SW480 (cell line): Measurements from ENCODE around the gene PCDH20.
"Not testable (repeated sequence)": the region's sequence is repeated elsewhere in the genome, so short reads cannot be mapped to it uniquely, and the experiment has no call there.

ENCODE experiments used
- DNase-seq: peaks from one replicate; pipeline ENCODE4 v3.0.0-alpha.2; 2016; ENCODE audit warnings: low spot score

PCDH20 gene

DNA sequence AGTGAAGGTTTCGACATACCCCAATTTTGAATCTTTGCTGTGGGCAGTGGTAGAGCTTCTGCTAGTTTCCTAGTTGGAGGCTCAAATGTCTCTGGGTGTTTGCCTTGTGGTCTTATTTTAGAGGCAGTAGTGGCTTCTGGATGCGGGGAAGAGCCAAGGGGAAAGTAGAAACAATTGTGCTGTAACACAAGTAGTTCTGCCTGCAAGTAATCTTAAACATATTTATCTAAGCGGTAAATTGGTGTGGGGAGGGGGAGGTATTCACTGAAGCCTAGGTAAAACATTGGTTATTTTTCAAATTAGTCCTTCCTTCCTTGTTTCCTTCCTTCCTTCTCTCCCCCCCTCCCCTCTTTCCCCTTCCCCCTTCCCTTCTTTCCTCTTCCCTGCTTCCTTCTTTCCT, at the start of gene PCDH20:
PCDH20 (minus strand) TSS at position 101 of the 400 bp plus-strand sequence. CDS start 691 bp downstream, outside the sequence.
- no peak for DNase-seq

GRCh38 chr13:61463024-61463423, 47.4 kb upstream of the PCDH20 start:
- no peak for DNase-seq

DNA sequence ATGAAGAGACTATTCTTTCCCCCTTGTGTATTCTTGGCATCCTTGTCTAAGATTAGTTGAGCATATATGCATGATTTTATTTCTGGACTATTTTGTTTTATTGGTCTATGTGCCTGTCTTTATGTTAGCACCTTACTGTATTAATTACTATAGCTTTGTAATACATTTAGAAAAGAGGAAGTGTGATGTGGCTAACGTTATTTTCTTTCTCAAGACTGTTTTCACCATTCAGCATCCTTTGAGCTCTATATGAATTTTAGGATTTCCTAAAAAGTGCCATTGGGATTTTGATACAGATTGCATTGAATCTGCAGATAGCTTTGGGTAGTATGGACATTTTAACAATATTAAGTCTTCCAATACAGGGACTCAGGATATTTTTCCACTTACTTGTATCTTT, 37.5 kb upstream of the PCDH20 start:
- no peak for DNase-seq

DNA sequence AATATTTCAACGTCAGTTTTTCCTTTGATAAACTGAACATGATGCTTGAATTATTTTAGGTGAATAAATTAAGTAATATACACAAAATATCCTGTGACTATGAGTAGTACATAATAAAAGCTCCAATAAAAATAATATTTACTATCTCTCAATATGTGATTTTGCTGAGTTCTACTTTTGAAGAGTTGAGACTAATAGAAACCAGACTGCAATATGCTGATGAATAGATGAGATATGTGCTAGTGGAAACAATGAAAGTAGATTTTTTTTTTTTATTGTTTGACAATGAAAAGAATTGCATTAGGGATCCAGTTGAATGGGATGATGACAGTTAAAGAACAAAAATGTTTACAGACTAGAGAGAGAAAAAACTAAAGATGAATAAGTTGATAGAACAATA, 16.4 kb upstream of the PCDH20 start:
- DNase-seq: no peak

DNA sequence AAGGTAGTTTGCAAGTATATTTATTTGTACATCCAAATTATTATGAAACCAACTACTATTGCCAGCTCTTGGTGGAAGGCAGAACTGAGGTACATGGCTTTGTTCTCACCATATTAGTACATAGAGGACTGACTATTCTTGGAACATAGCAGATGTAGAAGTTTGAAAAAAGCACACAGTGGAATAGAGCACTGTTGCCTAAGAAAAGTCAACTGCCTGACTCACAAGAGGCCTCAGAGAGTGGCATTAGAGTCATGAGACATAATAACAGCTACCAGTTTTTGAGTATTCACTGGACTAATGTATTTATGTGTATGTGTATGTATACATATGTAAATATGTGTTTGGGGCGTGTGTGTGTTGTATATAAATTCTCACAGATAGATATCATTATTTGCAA, 8.3 kb upstream of the PCDH20 start:
- no peak for DNase-seq

- no peak for DNase-seq
Observed at GRCh38 chr13:61417086-61417570, 1.5 kb upstream of the PCDH20 start.

- peak; percentile 91 for DNase-seq
Observed at GRCh38 chr13:61415058-61415721, 459 bp downstream of the PCDH20 start.

DNA sequence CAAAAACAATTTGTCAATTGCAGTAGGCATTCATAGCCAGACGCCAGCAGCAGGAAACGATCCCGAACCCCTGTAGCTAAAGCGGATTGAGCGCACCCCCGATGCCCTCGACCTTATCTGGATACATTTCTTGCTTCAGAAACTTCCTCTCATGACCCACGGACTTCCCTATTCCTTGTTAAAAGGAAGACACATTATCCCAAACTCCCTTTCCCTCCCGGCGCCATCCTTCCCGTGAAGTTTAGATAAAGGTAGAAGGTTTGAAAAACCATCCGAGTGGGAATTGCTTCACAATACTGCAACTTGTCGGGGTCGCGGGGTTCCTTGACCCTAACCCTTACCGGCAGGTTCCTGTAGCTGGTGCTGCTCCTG, 977 bp downstream of the PCDH20 start:
- no peak for DNase-seq

GRCh38 chr13:61413572-61414535, 1.8 kb downstream of the PCDH20 start:
- no peak for DNase-seq

- DNase-seq: peak; percentile 38
Observed at GRCh38 chr13:61410669-61411297, 4.9 kb downstream of the PCDH20 start.

DNA sequence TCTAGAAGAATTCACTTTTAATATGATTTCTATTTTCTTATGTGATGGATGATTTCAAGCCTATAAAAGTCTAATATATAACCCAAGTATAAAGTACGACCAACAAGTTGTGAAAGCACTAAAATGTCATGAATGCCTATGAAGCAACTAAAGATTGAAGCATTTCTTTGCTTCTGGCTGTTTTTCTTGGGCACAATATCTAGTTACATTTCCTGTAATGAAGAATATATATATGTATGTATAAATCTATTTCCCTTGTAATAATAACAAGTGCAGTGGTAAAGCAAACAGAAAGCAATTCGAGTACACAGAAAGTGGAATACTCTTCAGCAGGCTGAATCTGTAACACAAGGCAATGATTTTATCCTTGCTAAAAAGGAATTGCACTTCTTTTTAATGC, 5.4 kb downstream of the PCDH20 start:
- no peak for DNase-seq

DNA sequence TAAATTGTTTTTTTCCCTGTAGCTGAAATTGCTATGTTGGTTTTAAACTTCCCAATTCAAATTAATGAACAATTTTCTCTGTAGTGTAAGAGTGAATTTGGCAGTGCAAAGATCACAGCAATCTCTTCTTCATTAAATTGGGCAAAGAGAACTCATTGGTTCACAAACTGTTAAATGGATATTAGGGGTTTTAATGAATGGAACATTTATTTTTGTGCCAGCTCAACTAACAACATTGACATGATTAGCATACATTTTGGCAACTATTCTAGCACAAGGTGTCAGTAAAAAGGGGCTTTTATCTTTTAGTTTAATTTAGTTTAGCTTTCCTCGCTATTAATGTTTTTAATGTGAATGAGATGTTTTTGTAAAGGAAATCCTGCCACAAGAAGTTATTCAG, 7.1 kb downstream of the PCDH20 start:
- DNase-seq: no peak

- no peak for DNase-seq
Observed at GRCh38 chr13:61406275-61406674, 9.4 kb downstream of the PCDH20 start.

GRCh38 chr13:61396121-61396520, 19.5 kb downstream of the PCDH20 start:
- no peak for DNase-seq

GRCh38 chr13:61391426-61391825, 24.2 kb downstream of the PCDH20 start:
- DNase-seq: no peak

DNA sequence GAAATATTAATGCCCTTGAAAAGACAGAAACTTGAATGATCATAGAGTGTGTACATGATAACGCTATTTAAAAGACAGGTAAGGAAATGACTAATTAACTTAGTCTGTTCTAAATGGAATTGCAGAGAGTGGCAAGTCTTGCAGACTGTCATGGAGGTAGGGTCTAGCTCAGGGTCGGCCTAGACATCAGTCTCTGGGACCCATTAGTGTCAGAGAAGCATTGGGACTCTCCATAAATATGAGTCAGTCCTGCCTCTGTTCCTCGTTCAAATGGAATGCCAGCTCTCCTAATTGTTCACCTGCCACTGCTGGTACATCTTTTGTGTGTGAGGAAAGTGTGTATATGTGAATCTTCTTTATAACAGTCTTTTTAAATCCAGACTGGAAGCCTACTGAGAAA, 28.0 kb downstream of the PCDH20 start:
- DNase-seq: no peak

GRCh38 chr13:61383111-61383510, 32.5 kb downstream of the PCDH20 start:
- no peak for DNase-seq

DNA sequence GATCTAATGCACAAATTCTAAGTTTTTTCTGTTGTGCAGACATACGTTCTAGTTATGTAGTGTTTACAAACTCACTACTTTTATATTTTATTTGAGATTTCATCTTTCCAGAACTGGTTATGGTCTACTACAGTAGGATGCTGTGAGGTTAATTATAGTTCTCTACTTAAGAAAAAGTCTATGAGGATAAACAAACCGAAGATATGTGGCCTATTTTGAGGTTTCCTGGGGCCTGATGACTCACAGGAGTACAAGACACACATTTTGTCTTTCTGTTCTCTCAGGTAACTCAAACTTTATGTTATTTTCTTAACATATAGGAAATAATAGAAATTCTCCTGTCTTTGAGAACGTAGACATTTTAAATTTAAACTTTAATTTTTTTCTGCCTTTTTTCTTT, 45.1 kb downstream of the PCDH20 start:
- DNase-seq: no peak

DNA sequence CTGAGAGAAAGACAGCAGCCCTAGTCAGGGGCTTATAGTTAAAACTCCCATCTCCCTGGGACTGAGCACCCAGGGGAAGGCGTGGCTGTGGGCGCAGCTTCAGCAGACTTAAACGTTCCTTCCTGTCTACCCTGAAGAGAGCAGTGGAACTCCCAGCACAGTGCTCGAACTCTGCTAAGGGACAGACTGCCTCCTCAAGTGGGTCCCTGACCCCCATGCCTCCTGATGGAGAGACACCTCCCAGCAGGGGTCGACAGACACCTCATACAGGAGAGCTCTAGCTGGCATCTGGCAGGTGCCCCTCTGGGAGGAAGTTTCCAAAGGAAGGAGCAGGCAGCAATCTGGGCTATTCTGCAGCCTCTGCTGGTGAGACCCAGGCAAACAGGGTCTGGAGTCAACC, 51.0 kb downstream of the PCDH20 start:
- not testable (repeated sequence) for DNase-seq

DNA sequence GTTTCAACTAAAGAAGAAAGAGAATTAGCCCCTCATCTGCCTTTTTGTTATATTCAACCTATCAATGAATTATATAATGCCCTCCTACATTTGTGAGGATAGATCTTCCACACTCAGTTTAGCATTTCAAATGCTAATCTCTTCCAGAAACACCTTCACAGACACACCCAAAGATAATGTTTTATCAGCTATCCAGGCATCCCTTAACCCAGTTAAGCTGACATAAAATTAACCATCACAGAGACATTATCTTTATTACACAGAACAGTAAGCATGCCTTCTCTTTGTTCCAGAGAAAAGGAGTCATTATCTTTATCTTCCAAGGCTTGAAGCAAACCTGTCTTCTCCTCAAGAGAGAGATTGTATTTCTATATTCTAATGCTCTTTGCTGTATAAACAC, 53.1 kb downstream of the PCDH20 start:
- no peak for DNase-seq
